ENCODE data around the gene CAPZA2.
"Not testable (repeated sequence)": the region's sequence is repeated elsewhere in the genome, so short reads cannot be mapped to it uniquely, and the experiment has no call there.

The CAPZA2 gene

DNA sequence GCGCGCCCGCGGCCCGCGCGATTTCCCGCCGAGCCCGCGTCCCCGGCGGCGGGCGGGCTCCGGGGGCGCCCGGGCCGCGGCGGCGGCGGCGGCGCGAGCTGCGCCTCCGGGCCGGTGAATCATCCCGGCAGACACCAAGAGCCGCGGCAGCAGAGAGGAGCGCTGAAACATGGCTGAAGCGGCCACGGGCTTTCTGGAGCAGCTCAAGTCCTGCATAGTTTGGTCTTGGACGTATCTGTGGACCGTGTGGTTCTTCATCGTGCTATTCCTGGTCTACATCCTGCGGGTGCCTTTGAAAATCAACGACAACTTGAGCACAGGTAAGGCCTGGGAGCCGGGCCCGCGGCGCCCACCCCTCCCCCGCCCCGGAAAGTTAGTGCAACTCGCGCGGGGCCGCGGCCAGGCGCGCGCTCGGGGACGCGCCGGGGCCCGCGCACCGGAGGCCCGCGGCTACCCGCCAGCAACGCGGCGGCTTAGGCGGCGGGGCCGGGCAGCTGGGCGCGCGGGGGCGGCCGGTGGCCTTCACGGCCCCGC is 91.1 kb downstream of the CAPZA2 start, which contains the start of gene ST7:
Gene ST7 (plus strand): TSS at position 130 of the 534 bp plus-strand sequence. CDS start 40 bp downstream, at position 170.
- in situ Hi-C loops (cut with MboI; ENCODE audit: low sequenced_read_pairs), result no loop called here

DNA sequence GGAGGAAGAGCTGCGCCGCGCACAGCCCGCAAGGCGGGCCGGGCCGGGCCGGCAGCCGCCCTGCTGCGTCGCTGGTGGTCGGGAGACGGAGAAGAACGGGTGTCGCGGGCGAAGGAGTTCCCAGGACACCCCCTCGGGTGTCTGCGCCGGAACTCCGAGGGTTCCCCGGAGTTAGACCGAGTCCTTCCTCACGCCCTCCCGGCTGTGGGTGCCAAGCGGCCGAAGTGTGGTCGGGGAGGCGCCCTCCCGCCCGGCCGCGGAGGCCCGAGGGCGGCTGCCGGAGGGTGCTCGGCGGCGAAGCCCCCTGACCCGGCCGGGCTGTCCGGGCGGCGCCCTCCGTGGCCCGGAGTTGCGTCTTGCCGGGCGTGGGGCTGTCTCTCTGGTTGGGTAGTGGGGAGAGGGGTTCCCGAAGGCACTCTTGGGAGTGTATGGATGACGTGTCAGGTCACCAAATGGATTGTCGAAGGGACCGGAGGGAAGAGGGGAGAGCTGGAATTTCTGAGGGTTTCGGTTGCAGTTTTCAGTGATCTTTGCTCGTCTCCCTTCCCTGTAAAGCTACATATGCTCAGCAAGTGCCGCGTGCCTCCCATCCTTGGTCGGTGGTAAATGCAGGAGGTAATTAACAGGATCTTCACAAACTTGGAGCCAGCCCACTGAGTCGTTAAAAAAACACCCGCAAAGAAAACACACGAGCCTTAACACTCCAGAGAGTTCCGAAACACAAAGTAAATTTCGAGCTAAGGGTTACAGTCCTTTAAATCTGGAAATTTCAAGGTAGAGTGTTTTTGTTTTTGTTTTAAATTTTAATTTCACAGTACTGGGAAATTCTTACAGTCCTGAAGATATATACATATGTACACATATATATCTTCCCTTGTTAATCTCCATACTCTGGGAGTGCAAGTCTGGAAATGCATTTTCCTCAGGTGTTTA is 91.8 kb downstream of the CAPZA2 start:
- in situ Hi-C loops (cut with MboI; ENCODE audit: low sequenced_read_pairs), result no loop called here

DNA sequence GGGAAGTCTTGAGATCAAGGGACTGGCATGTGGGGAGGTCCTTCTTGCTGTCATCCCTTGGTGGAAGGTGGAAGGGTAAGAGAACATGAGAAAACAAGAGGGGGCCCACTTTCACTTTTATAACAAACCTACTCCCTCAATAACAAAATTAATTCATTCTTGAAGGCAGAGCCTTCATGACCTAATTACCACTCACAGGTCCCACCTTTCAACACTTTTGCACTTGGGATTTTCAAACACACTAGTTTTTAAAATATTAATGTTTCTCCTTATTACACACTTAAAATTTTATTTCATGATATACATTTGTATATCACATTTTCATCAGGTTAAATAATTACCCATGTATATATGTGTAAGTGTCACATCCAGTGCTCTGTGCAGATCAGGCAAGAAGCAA is 93.0 kb downstream of the CAPZA2 start:
- in situ Hi-C loops (cut with MboI; ENCODE audit: low sequenced_read_pairs), result no loop called here

DNA sequence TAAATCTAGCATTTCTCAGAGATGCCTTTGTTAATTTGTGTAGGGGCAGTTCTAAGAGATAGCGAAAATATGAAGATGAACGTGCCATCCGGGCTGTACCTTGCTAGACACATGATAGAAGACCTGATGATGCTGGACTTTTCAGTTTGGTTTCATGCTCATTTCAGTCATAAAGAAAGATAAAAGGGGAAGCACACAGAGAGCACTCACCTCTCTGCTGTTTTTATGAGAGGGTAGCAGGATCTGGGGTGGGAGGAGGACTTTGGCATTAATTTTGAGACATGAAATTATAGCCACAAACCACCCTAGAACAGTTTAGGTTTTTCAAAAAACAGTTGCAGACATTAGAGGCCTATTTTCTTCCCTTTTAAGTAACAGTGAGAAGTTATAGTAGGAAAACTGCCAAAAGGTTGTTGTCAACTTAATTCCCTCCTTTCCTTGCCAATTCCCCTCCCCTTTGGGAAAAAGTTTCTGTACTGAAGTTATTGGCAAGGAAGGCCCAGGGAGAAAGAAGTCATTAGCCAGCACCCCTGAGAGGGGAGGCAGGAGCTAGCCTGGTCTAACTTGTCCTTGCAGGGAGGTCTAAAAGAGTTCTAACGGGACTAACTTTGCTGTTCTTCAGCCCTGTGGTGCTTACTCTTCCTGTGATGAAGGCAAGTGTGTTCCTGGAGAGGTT is 93.6 kb downstream of the CAPZA2 start:
- in situ Hi-C loops (cut with MboI; ENCODE audit: low sequenced_read_pairs), result no loop called here

DNA sequence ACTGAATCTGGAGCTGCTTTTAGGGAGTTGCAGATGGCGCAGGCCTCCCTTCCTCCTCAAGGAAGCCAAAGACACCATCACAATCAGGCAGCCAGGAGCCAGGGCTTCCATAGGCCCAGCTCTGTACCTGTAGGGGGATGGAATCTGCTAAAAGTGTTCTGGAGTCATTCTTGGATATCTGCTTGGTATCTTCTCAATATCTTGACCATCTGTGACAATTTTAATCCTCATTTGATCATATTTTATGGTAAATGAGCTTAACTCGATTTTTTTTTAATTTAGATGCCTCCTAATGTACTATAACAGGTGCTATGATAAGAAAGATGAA is 94.1 kb downstream of the CAPZA2 start:
- in situ Hi-C loops (cut with MboI; ENCODE audit: low sequenced_read_pairs), result no loop called here

DNA sequence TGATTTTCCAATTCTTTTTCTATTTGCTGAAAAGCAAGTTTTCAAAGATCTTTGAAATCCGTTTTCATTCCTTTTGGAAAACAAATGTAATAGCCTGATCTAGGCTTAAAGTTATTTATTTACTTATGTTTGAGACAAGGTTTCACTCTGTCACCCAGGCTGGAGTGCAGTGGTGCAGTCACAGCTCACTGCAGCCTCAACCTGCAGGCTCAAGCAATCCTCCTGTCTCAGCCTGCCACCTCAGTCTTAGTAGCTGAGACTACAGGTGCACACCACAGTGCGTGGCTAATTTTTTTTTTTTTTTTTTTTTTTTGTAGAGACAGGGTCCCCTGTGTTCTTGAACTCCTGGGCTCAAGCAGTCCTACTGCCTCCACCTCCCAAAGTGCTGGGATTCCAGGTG is 95.5 kb downstream of the CAPZA2 start:
- in situ Hi-C loops (cut with MboI; ENCODE audit: low sequenced_read_pairs), result no loop called here

DNA sequence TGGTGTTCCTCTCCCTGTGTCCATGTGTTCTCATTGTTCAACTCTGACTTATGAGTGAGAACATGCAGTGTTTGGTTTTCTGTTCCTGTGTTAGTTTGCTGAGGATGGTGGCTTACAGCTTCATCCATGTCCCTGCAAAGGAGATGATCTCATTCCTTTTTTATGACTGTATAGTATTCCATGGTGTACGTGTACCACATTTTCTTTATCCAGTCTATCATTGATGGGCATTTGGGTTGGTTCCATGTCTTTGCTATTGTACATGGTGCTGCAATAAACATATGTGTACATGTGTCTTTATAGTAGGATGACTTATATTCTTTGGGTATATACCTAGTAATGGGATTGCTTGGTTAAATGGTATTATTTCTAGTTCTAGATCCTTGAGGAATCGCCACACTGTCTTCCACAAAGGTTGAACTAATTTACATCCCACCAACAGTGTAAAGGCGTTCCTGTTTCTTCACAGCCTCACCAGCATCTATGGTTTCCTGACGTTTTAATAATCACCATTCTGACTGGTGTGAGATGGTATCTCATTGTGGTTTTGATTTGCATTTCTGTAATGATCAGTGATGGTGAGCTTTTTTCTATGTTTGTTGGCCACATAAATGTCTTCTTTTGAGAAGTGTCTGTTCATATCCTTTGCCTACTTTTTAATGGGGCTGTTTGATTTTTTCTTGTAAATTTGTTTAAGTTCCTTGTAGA is 99.7 kb downstream of the CAPZA2 start:
- in situ Hi-C loops (cut with MboI; ENCODE audit: low sequenced_read_pairs), result not testable (repeated sequence)

DNA sequence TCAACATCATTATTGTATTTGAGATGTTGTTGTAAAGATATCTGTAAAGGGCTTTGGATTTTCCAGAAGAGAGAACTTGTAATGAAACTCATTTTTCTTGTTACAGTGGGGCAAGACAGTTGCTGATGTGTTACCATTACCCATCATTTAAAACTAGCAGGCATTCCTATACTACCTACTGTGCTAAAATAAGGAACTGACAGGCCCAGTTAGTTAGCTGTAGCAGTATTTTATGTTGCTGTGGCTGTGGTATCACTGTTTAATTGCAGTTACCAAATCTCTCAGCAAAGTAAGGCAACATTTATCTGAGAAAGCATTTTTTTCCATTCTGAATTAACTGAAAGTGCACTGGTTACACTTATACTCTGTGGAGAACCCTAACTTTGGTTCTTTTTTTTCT is 100.8 kb downstream of the CAPZA2 start:
- in situ Hi-C loops (cut with MboI; ENCODE audit: low sequenced_read_pairs), result no loop called here

DNA sequence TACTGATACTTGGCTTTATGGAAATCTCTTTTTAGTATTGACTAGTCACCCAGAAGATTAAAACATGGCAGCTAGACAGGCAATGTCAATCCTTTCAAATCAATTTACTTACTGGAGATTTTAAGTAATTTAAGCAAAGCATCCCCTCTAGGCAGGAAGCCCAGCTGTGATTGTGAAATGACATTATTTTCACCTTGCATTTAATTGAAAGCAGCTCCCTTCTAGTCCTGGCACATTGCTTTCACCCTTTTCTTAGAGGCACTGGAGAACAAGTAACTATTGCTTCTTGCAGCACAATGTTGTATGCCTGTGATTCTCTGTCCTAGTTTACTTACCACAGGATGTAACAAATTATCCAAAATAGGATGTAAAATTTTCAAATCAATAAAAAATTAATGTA is 104.2 kb downstream of the CAPZA2 start:
- in situ Hi-C loops (cut with MboI; ENCODE audit: low sequenced_read_pairs), result no loop called here

DNA sequence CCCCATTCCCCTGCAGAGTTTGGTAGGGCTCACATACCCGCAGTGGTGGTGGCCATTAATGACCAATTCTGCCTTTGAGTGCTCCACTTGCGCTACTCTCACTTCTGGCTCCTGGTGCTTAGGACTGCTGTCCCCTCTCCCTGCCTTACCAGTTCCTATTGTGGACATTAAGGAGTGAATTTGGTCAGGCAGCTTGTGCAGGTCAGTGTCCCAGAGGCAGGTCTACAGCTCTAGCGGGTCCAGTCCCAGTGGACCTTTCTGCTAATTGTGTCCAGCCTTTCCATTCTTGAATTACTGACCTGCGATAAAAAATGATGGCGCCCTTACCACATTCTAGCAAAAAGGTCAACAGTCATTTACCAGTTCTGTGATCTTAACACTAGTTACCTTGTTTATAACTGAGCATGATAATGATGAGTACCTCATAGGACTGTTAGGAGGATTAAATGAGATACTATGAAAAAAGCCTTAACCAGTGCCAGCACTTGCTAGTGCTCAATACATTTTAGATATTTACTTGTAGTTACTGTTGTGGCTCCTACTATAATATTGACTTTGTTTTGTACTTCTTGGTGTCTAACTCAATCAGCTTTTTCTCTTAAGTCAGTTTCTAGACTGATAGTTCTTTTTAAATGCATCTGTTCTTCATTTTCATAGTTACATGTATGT is 105.0 kb downstream of the CAPZA2 start:
- in situ Hi-C loops (cut with MboI; ENCODE audit: low sequenced_read_pairs), result no loop called here

DNA sequence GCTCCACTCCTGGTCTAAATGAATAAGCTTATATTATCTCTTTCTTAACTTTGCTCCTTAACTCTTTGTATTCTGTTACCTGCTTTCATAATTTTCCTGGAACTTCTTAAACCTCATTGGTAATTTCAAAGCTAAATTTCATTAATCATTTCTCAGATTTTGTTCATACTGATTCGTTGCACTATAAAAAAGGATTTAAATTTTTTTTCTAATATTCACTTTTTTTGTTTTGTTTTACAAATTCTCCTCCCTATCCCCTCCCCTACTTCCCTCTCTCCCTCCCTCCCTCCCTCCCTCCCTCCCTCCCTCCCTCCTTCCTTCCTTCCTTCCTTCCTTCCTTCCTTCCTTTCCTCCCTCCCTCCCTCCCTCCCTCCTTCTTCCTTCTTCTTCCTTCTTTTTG is 105.6 kb downstream of the CAPZA2 start:
- in situ Hi-C loops (cut with MboI; ENCODE audit: low sequenced_read_pairs), result no loop called here

DNA sequence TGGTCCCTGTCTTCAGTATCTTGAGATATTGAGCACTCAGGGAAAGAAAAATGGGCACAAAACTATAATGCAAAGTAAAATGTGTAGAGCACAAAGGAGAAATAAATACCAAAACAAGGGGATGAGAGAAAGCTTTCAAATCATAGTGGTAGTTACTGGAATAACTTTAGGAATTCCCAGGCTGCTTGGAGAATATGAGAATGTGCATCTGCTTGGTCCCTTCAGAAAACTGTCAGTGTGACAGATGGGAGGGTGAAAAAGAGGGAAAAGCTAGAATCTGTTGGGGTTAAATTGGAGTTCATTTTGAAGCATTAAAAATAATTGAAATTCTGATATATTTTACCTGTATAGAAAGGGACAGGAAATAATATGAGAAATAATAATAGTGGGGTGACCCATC is 106.2 kb downstream of the CAPZA2 start:
- in situ Hi-C loops (cut with MboI; ENCODE audit: low sequenced_read_pairs), result no loop called here

DNA sequence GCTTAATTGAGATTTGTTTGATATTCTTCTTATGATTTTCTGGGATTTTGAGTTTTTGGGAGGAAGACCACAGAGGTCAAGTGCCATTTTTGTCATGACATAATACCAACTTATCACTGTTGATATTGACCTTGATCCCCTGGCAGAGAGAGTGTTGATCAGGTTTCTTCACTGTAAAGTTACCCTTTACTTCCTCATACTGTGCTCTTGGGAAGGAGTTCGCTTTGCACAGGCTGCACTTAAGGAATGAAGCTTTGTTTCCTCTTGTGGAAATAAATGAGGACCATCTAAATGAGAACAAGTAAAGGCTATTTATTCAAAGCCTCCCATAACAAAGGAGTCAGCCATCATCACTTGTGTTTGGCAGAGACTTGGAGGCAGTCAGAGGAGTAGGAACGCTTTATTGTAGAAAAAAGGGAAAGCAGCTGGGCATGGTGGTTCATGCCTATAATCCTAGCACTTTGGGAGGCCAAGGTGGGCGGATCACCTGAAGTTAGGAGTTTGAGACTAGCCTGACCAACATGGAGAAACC is 107.0 kb downstream of the CAPZA2 start:
- in situ Hi-C loops (cut with MboI; ENCODE audit: low sequenced_read_pairs), result no loop called here

DNA sequence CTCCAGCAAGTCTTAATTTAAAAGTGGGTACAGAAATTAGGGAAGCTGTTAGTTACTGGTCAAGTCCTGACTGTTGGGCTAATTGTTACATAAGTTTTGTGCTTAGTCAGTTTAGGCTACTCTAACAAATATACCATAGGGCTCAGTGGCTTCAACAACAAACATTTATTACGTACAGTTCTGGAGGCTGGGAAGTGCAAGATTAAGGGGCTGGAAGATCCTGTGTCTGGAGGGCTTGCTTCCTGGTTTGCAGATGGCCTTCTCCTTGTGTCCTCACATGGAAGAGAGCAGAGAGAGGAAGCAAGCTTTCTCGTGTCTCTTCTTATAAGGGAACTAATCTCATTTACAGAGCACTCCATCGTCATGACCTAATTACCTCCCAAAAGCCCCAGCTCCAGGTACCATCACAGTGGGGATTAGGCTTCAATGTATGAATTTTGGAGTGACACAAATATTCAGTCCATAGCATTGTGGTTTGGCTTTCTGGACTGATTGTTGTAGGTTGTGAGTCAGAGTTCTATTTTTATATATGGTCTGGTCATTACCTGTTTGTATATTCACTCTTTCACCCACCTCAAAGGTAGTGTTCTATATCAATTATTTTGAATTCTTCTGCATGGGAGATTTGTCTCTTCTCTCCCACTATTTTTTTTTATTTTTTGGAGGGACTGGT is 108.0 kb downstream of the CAPZA2 start:
- in situ Hi-C loops (cut with MboI; ENCODE audit: low sequenced_read_pairs), result no loop called here

DNA sequence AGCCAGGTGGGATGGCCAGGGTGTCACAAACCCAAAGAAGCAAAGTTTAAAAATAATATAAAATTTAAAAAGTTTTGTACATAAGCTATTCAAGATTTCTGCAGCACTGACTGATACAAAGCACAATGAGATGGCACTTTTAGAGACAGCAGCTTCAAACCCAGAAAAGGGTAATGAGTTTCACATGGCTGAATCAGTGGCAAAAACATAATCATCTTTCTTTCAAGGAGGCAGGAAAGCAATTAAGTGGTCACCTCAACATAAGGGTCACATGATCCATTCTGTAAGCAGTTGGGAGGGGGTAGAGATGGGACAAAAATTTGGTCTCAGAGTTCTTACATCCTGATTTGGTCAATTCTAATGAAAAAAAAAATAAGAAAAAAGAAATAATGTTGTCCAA is 108.8 kb downstream of the CAPZA2 start:
- in situ Hi-C loops (cut with MboI; ENCODE audit: low sequenced_read_pairs), result not testable (repeated sequence)
